HEK293 (cell line): Measurements from ENCODE around the gene SLC39A5.

Experiments
- CTCF ChIA-PET: fragments of 350-600 bp; formaldehyde crosslinking; extraction: SDS; loops from one replicate; lab custom pipeline; 2021; ENCODE audit warnings: antibody characterized with exemption; lab: Yijun Ruan, JAX
- POLR2A ChIA-PET: fragments of 300-600 bp; formaldehyde crosslinking; extraction: SDS; loops from one replicate; lab custom pipeline; 2020; ENCODE audit warnings: antibody characterized with exemption, inconsistent platforms; lab: Yijun Ruan, JAX
- H3K27ac ChIP-seq: fragments of 200-500 bp; sonication (Bioruptor generic); 2 replicates; pipeline ENCODE4 v1.5.1; 2014; ENCODE audit warnings: low read depth, low read length, control low read depth, inconsistent platforms; ENCODE audit errors: extremely low read depth
- H3K36me3 ChIP-seq, 2 experiments: fragments of 200-500 bp in 1 of 2; sonication (Bioruptor generic) in 1 of 2; 1 replicate in 1 of 2; 2 replicates in 1 of 2; pipeline ENCODE4 v1.5.1; 2014 to 2017; ENCODE audit warnings: inconsistent platforms in 2 of 2, low read length in 2 of 2; ENCODE audit not compliant: control insufficient read depth in 2 of 2, insufficient read depth in 1 of 2
- H3K4me1 ChIP-seq: fragments of 200-500 bp; sonication (Bioruptor generic); 2 replicates; pipeline ENCODE4 v1.5.1; 2014; ENCODE audit warnings: mild to moderate bottlenecking, low read length, inconsistent platforms; ENCODE audit not compliant: control insufficient read depth, insufficient read depth
- H3K4me3 ChIP-seq: 2 replicates; pipeline ENCODE4 v1.5.1; 2011; ENCODE audit warnings: low read depth, mild to moderate bottlenecking, control low read depth, low read length, moderate library complexity
- H3K9me3 ChIP-seq: fragments of 200-500 bp; sonication (Bioruptor generic); 2 replicates; pipeline ENCODE4 v1.5.1; 2014; ENCODE audit warnings: low read depth, low read length, inconsistent platforms; ENCODE audit not compliant: control insufficient read depth, insufficient read depth
- GLIS1 ChIP-seq: fragments of 450-650 bp; formaldehyde crosslinking; IDR thresholded peaks from 2 replicates; pipeline ENCODE4 v1.5.1; 2016; ENCODE audit warnings: missing biosample characterization, missing genetic modification characterization
- INSM2 ChIP-seq: fragments of 450-650 bp; formaldehyde crosslinking; IDR thresholded peaks from 2 replicates; pipeline ENCODE4 v1.5.1; 2016; ENCODE audit warnings: missing biosample characterization, missing genetic modification characterization
- PATZ1 ChIP-seq: fragments of 450-650 bp; formaldehyde crosslinking; IDR thresholded peaks from 2 replicates; pipeline ENCODE4 v1.5.1; 2016; ENCODE audit warnings: missing biosample characterization, missing genetic modification characterization
- PRDM1 ChIP-seq: fragments of 450-650 bp; formaldehyde crosslinking; IDR thresholded peaks from 2 replicates; pipeline ENCODE4; 2016; ENCODE audit warnings: missing biosample characterization, missing genetic modification characterization
- SP7 ChIP-seq: fragments of 450-650 bp; formaldehyde crosslinking; IDR thresholded peaks from 2 replicates; pipeline ENCODE4 v1.5.1; 2016; ENCODE audit warnings: missing biosample characterization, missing genetic modification characterization
- YY2 ChIP-seq: fragments of 450-650 bp; formaldehyde crosslinking; IDR thresholded peaks from 2 replicates; pipeline ENCODE4 v1.5.1; 2016; ENCODE audit warnings: missing biosample characterization, missing genetic modification characterization
- ZNF146 ChIP-seq: fragments of 450-650 bp; formaldehyde crosslinking; IDR thresholded peaks from 2 replicates; pipeline ENCODE4 v1.5.1; 2016; ENCODE audit warnings: missing biosample characterization, missing genetic modification characterization
- ZNF2 ChIP-seq: fragments of 450-650 bp; formaldehyde crosslinking; IDR thresholded peaks from 2 replicates; pipeline ENCODE4 v1.5.1; 2016; ENCODE audit warnings: missing biosample characterization, missing genetic modification characterization
- ZNF248 ChIP-seq: fragments of 450-650 bp; formaldehyde crosslinking; IDR thresholded peaks from 2 replicates; pipeline ENCODE4 v1.5.1; 2017; ENCODE audit warnings: missing biosample characterization, missing genetic modification characterization
- ZNF335 ChIP-seq: fragments of 450-650 bp; formaldehyde crosslinking; conservative IDR thresholded peaks from 2 replicates; pipeline ENCODE4 v1.5.1; 2016; ENCODE audit warnings: missing biosample characterization, missing genetic modification characterization
- ZNF341 ChIP-seq: fragments of 450-650 bp; formaldehyde crosslinking; IDR thresholded peaks from 2 replicates; pipeline ENCODE4; 2016; ENCODE audit warnings: low read depth, missing biosample characterization, missing genetic modification characterization
- ZNF416 ChIP-seq: fragments of 450-650 bp; formaldehyde crosslinking; IDR thresholded peaks from 2 replicates; pipeline ENCODE4 v1.5.1; 2016; ENCODE audit warnings: missing biosample characterization, missing genetic modification characterization
- ZNF513 ChIP-seq: fragments of 450-650 bp; IDR thresholded peaks from 2 replicates; pipeline ENCODE4 v1.5.1; 2018; ENCODE audit warnings: missing biosample characterization, missing genetic modification characterization
- ZNF514 ChIP-seq: fragments of 450-650 bp; formaldehyde crosslinking; IDR thresholded peaks from 2 replicates; pipeline ENCODE4 v1.5.1; 2016; ENCODE audit warnings: missing biosample characterization, missing genetic modification characterization
- ZNF580 ChIP-seq: fragments of 450-650 bp; formaldehyde crosslinking; IDR thresholded peaks from 2 replicates; pipeline ENCODE4 v1.5.1; 2016; ENCODE audit warnings: missing biosample characterization, missing genetic modification characterization
- ZSCAN30 ChIP-seq: fragments of 450-650 bp; IDR thresholded peaks from 2 replicates; pipeline ENCODE4 v1.5.1; 2018; ENCODE audit warnings: missing biosample characterization, mild to moderate bottlenecking, missing genetic modification characterization, moderate library complexity
- TF ChIP-seq, protein P1 (sequence below): fragments of 450-650 bp; formaldehyde crosslinking; IDR thresholded peaks from 2 replicates; pipeline ENCODE4 v1.5.1; 2016; ENCODE audit warnings: missing biosample characterization, missing genetic modification characterization
- TF ChIP-seq, protein P2 (sequence below): fragments of 450-650 bp; formaldehyde crosslinking; IDR thresholded peaks from 2 replicates; pipeline ENCODE4 v1.5.1; 2016; ENCODE audit warnings: missing biosample characterization, missing genetic modification characterization

Gene SLC39A5

GRCh38 chr12:56258068-56258819 is 28.4 kb downstream of the SLC39A5 start, which contains the start of gene ANKRD52 (continued):
- TF ChIP-seq, protein P1, sequence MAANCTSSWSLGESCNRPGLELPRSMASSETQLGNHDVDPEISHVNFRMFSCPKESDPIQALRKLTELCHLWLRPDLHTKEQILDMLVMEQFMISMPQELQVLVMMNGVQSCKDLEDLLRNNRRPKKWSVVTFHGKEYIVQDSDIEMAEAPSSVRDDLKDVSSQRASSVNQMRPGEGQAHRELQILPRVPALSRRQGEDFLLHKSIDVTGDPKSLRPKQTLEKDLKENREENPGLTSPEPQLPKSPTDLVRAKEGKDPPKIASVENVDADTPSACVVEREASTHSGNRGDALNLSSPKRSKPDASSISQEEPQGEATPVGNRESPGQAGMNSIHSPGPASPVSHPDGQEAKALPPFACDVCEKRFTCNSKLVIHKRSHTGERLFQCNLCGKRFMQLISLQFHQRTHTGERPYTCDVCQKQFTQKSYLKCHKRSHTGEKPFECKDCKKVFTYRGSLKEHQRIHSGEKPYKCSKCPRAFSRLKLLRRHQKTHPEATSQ, result 0 out of 2 replicates have a peak, but pooled peaks have one; percentile 62
- TF ChIP-seq INSM2 (tag by site-specific recombination) (0 out of 2 replicates have a peak, but pooled peaks have one; percentile 32), ZNF514 (tag by site-specific recombination) (no peak), ZNF248 (no peak), YY2 (tag by site-specific recombination) (peak; percentile 52; the same call in 1 of the 2 replicates), ZNF580 (tag by site-specific recombination) (0 out of 2 replicates have a peak, but pooled peaks have one; percentile 36), ZSCAN30 (peak; percentile 89), PATZ1 (tag by site-specific recombination) (peak; percentile 86)

GRCh38 chr12:56258820-56259183 is 29.0 kb downstream of the SLC39A5 start:
- CTCF ChIA-PET, result interaction anchor here (0.6 to 2.3 kb wide), 24 partner anchors 9 to 205 kb away, joined by 3 to 15 read pairs (median 4); partner anchors contain the start of genes ESYT1, RNF41 and SMARCC2
- TF ChIP-seq ZNF2 (tag by site-specific recombination) (no peak), ZNF513 (tag by site-specific recombination) (no peak), ZNF335 (peak; percentile 22; the same call in 1 of the 2 replicates), ZNF146 (no peak), GLIS1 (tag by site-specific recombination) (0 out of 2 replicates have a peak, but pooled peaks have one; percentile 28), ZNF341 (tag by site-specific recombination) (peak; percentile 82), SP7 (tag by site-specific recombination) (peak; percentile 10; the same call in 1 of the 2 replicates), PATZ1 (tag by site-specific recombination) (0 out of 2 replicates have a peak, but pooled peaks have one; percentile 5), ZNF416 (tag by site-specific recombination) (no peak), PRDM1 (peak; percentile 69)
- TF ChIP-seq, protein P2, sequence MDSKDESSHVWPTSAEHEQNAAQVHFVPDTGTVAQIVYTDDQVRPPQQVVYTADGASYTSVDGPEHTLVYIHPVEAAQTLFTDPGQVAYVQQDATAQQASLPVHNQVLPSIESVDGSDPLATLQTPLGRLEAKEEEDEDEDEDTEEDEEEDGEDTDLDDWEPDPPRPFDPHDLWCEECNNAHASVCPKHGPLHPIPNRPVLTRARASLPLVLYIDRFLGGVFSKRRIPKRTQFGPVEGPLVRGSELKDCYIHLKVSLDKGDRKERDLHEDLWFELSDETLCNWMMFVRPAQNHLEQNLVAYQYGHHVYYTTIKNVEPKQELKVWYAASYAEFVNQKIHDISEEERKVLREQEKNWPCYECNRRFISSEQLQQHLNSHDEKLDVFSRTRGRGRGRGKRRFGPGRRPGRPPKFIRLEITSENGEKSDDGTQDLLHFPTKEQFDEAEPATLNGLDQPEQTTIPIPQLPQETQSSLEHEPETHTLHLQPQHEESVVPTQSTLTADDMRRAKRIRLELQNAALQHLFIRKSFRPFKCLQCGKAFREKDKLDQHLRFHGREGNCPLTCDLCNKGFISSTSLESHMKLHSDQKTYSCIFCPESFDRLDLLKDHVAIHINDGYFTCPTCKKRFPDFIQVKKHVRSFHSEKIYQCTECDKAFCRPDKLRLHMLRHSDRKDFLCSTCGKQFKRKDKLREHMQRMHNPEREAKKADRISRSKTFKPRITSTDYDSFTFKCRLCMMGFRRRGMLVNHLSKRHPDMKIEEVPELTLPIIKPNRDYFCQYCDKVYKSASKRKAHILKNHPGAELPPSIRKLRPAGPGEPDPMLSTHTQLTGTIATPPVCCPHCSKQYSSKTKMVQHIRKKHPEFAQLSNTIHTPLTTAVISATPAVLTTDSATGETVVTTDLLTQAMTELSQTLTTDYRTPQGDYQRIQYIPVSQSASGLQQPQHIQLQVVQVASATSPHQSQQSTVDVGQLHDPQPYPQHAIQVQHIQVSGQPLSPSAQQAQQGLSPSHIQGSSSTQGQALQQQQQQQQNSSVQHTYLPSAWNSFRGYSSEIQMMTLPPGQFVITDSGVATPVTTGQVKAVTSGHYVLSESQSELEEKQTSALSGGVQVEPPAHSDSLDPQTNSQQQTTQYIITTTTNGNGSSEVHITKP, result peak; percentile 85

More at GRCh38 chr12:56258820-56259183, 29.0 kb downstream of the SLC39A5 start:
- POLR2A ChIA-PET, result interaction anchor here (1.0 to 3.5 kb wide), 6 partner anchors 9 to 155 kb away, joined by 3 to 26 read pairs (median 4); partner anchors contain the start of genes COQ10A, PA2G4, RNF41 and ZC3H10
- Histone ChIP-seq H3K27ac (peak overlapping the region; percentile 90), H3K9me3 (no peaks in the 10 kb centered on the region), H3K4me1 (peaks cover 13% of the 10 kb centered on the region), H3K4me3 (peak overlapping the region; percentile 92), H3K36me3 (peaks cover 11 to 34% of the 10 kb centered on the region in 2 experiments)
